Lung (tissue), 12 donors: ENCODE data around the gene SLC4A2. TPM values are rescaled to one million over a fixed set of nuclear protein-coding genes. Genes with fewer than 3 reads are reported as not detected.

Experiments used
- ATAC-seq: fragments of 200-7000 bp; cut with Tn5 transposase; one replicate; pipeline ENCODE4 v1.9.1; 2020; ENCODE audit warnings: moderate number of reproducible peaks; ENCODE audit not compliant: insufficient read depth, low FRiP score
- DNase-seq, 3 donors: peaks; one replicate each; pipeline ENCODE4 v3.0.0-alpha.2; 2013 to 2017
- H3K27ac ChIP-seq, 2 donors: one replicate each; pipeline ENCODE4 v1.5.1; 2013; ENCODE audit warnings: mild to moderate bottlenecking in 2 of 2, moderate library complexity in 2 of 2, control low read depth in 1 of 2, inconsistent platforms in 1 of 2, low read depth in 1 of 2, low read length in 1 of 2
- H3K27me3 ChIP-seq, 3 donors: one replicate each; pipeline ENCODE4 v1.5.1; 2013; ENCODE audit warnings: low read length in 2 of 3; ENCODE audit not compliant: control insufficient read depth in 3 of 3, insufficient read depth in 3 of 3
- H3K36me3 ChIP-seq, 4 donors: one replicate each; pipeline ENCODE4 v1.5.1; 2013; ENCODE audit warnings: low read length in 4 of 4, mild to moderate bottlenecking in 1 of 4, moderate library complexity in 1 of 4; ENCODE audit not compliant: control insufficient read depth in 4 of 4, insufficient read depth in 4 of 4
- H3K4me1 ChIP-seq, 5 donors: one replicate each; pipeline ENCODE4 v1.5.1; 2013; ENCODE audit warnings: low read length in 5 of 5, mild to moderate bottlenecking in 2 of 5, moderate library complexity in 1 of 5; ENCODE audit not compliant: control insufficient read depth in 5 of 5, insufficient read depth in 5 of 5
- H3K4me3 ChIP-seq: one replicate; pipeline ENCODE4 v1.5.1; 2013; ENCODE audit warnings: mild to moderate bottlenecking, control low read depth, moderate library complexity
- H3K9ac ChIP-seq, 2 donors: one replicate each; pipeline ENCODE4 v1.5.1; 2013; ENCODE audit warnings: low read length in 2 of 2, control low read depth in 1 of 2; ENCODE audit not compliant: insufficient read depth in 1 of 2
- H3K9me3 ChIP-seq, 4 donors: one replicate each; pipeline ENCODE4 v1.5.1; 2013; ENCODE audit warnings: low read length in 3 of 4, mild to moderate bottlenecking in 1 of 4, moderate library complexity in 1 of 4; ENCODE audit not compliant: control insufficient read depth in 4 of 4, insufficient read depth in 3 of 4
- WGBS, 2 donors: extraction: QIAGEN DNeasy Blood & Tissue Kit; methylation state at CpG; one replicate each; pipeline ENCODE4 v1.1.7; 2013; 5-methylcytosine and 5-hydroxymethylcytosine counted together
- polyA plus RNA-seq, 2 donors: library from polyadenylated mRNA; stranded (reverse); fragments of 200-250 nt; gene quantifications; one replicate each; pipeline ENCODE4 v1.2.1, GENCODE V29; 2013
- total RNA-seq, 2 donors: library from RNA; depleted of rRNA in 1 of 2; stranded (reverse); fragments of >200 nt in 1 of 2; gene quantifications; one replicate each; pipeline ENCODE4 v1.2.1, GENCODE V29; 2014 to 2021
- TF ChIP-seq, protein P1 (sequence below): IDR thresholded peaks from 2 replicates; pipeline ENCODE4 v1.5.1; 2012; ENCODE audit warnings: mild to moderate bottlenecking; ENCODE audit errors: control extremely low read depth, extremely low read depth
- donor health status: control.
- donor health status: control.
- donor health status: Bipolar disorder and iron deficiency.
- donor health status: healthy.
- donor health status: DM: yes; HTN: yes; CAD: no.

Gene SLC4A2
- total and polyA plus RNA-seq, 4 donors = 66.3 to 173 (median 120) TPM

- Histone ChIP-seq H3K9ac (no peak overlapping the region), H3K27me3 (no peaks in the 10 kb centered on the region), H3K9me3 (no peaks in the 10 kb centered on the region), H3K27ac (no peak overlapping the region), H3K4me1 (peaks cover 0 to 12% (median 8%) of the 10 kb centered on the region in 5 donors), H3K36me3 (peaks cover 14 to 64% (median 31%) of the 10 kb centered on the region in 4 donors), H3K4me3 (no peak overlapping the region)
- ATAC-seq (no peak), DNase-seq (no peak)
- TF ChIP-seq, protein P1, sequence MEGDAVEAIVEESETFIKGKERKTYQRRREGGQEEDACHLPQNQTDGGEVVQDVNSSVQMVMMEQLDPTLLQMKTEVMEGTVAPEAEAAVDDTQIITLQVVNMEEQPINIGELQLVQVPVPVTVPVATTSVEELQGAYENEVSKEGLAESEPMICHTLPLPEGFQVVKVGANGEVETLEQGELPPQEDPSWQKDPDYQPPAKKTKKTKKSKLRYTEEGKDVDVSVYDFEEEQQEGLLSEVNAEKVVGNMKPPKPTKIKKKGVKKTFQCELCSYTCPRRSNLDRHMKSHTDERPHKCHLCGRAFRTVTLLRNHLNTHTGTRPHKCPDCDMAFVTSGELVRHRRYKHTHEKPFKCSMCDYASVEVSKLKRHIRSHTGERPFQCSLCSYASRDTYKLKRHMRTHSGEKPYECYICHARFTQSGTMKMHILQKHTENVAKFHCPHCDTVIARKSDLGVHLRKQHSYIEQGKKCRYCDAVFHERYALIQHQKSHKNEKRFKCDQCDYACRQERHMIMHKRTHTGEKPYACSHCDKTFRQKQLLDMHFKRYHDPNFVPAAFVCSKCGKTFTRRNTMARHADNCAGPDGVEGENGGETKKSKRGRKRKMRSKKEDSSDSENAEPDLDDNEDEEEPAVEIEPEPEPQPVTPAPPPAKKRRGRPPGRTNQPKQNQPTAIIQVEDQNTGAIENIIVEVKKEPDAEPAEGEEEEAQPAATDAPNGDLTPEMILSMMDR = no peak
- WGBS, 2 donors = 93 to 97% methylated on average over 38 to 39 of the region's 39 CpGs
Observed at GRCh38 chr7:151066273-151066974, 7.0 kb downstream of the SLC4A2 start.

- Histone ChIP-seq H3K9me3 (no peaks in the 10 kb centered on the region), H3K9ac (no peak overlapping the region), H3K4me3 (no peak overlapping the region), H3K27me3 (no peaks in the 10 kb centered on the region), H3K4me1 (no peaks in the 10 kb centered on the region), H3K27ac (no peak overlapping the region), H3K36me3 (peaks cover 18 to 73% (median 31%) of the 10 kb centered on the region in 4 donors)
- ATAC-seq (no peak), DNase-seq (no peak)
- 89 to 93% methylated on average over 12 of the region's 12 CpGs for WGBS, 2 donors
- TF ChIP-seq, protein P1 = no peak
Observed at GRCh38 chr7:151068069-151068773, 8.8 kb downstream of the SLC4A2 start.

DNA sequence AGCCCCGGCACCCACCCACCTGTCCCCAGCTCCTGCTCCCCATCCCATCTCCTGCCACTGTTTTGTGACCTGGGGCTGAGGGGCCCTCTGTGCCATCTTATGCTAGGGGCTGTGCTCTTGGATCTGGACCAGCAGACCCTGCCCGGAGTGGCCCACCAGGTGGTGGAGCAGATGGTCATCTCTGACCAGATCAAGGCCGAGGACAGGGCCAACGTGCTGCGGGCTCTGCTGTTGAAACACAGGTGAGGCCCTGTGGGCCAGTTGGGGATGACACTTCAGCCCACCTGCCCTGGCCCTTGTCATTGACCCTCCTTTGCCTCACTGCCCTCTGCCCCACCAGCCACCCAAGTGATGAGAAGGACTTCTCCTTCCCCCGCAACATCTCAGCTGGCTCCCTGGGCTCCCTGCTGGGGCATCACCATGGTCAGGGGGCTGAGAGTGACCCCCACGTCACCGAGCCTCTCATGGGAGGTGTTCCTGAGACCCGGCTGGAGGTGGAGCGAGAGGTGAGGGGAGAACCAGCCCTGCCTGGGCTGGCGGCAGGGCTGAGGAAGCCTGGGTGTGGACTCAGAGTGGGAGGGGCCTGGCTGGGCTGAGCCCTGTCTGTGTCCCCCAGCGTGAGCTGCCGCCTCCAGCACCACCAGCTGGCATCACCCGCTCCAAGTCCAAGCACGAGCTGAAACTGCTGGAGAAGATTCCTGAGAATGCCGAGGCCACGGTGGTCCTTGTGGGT, 10.6 kb downstream of the SLC4A2 start:
- Histone ChIP-seq H3K4me1 (no peaks in the 10 kb centered on the region), H3K9me3 (no peaks in the 10 kb centered on the region), H3K27me3 (no peaks in the 10 kb centered on the region), H3K4me3 (no peak overlapping the region), H3K9ac (no peak overlapping the region), H3K36me3 (peaks cover 24 to 80% (median 35%) of the 10 kb centered on the region in 4 donors), H3K27ac (no peak overlapping the region)
- TF ChIP-seq, protein P1 = no peak
- DNase-seq = no peak
- no peak for ATAC-seq
- 93 to 94% methylated on average over 17 of the region's 17 CpGs for WGBS, 2 donors
